Measurements from ENCODE around the gene FOXJ3.

FOXJ3 gene

GRCh38 chr1:42290130-42290529, 44.9 kb downstream of the FOXJ3 start:
- H3K4me1 ChIP-seq (ENCODE audit: control insufficient read depth, insufficient read depth, low read length): no peaks in the 10 kb centered on the region
- TF ChIP-seq OSR2 (tag by site-specific recombination; IDR thresholded peaks at IDR 0.05): 0 out of 2 replicates have a peak, but pooled peaks have one; percentile 22
- TF ChIP-seq ZBTB17 (tag by site-specific recombination; IDR thresholded peaks at IDR 0.05): no peak
- no peak overlapping the region for H3K4me3 ChIP-seq (ENCODE audit: low read depth, low read length)
- no peaks in the 10 kb centered on the region; a peak in 1 of 3 replicates for H3K36me3 ChIP-seq (ENCODE audit: control insufficient read depth in 2 of 2, insufficient read depth in 1 of 2, low read length in 2 of 2)
- H3K9me3 ChIP-seq (ENCODE audit: control insufficient read depth, insufficient read depth, low read depth, low read length): no peaks in the 10 kb centered on the region
- POLR2A ChIA-PET: no interaction called here
- H3K27ac ChIP-seq (ENCODE audit: extremely low read depth, low read depth, low read length): no peak overlapping the region
- CTCF ChIA-PET: interaction anchor here (0.6 to 1.2 kb wide), 2 partner anchors 117 to 472 kb away, joined by 3 read pairs; no protein-coding TSS in a partner anchor

GRCh38 chr1:42288311-42288985, 46.6 kb downstream of the FOXJ3 start:
- POLR2A ChIA-PET: no interaction called here
- H3K36me3 ChIP-seq (ENCODE audit: control insufficient read depth in 2 of 2, insufficient read depth in 1 of 2, low read length in 2 of 2): no peaks in the 10 kb centered on the region; a peak in 1 of 3 replicates

GRCh38 chr1:42282867-42283583, 52.0 kb downstream of the FOXJ3 start:
- H3K27ac ChIP-seq (ENCODE audit: extremely low read depth, low read depth, low read length): no peak overlapping the region
- no peaks in the 10 kb centered on the region for H3K9me3 ChIP-seq (ENCODE audit: control insufficient read depth, insufficient read depth, low read depth, low read length)
- TF ChIP-seq ZNF202 (tag by site-specific recombination; IDR thresholded peaks at IDR 0.05; ENCODE audit: borderline replicate concordance) (no peak), PRDM1 (tag by site-specific recombination; IDR thresholded peaks at IDR 0.05) (peak; percentile 89), ZNF324 (tag by site-specific recombination; IDR thresholded peaks at IDR 0.05) (no peak)
- TF ChIP-seq, protein P1, sequence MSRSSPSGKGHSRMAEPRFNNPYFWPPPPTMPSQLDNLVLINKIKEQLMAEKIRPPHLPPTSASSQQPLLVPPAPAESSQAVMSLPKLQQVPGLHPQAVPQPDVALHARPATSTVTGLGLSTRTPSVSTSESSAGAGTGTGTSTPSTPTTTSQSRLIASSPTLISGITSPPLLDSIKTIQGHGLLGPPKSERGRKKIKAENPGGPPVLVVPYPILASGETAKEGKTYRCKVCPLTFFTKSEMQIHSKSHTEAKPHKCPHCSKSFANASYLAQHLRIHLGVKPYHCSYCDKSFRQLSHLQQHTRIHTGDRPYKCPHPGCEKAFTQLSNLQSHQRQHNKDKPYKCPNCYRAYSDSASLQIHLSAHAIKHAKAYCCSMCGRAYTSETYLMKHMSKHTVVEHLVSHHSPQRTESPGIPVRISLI (tag by site-specific recombination; IDR thresholded peaks at IDR 0.05): no peak
- no peak overlapping the region for H3K4me3 ChIP-seq (ENCODE audit: low read depth, low read length)
- H3K4me1 ChIP-seq (ENCODE audit: control insufficient read depth, insufficient read depth, low read length): no peaks in the 10 kb centered on the region
- peaks cover 0 to 3% of the 10 kb centered on the region in 2 experiments; a peak in 2 of 3 replicates for H3K36me3 ChIP-seq (ENCODE audit: control insufficient read depth in 2 of 2, insufficient read depth in 1 of 2, low read length in 2 of 2)
- ChIA-PET POLR2A (no interaction called here), CTCF (interaction anchor here (1.1 kb wide), 1 partner anchor 17 kb away, joined by 3 read pairs; no protein-coding TSS in a partner anchor)

More at GRCh38 chr1:42288311-42288985, 46.6 kb downstream of the FOXJ3 start:
- H3K4me1 ChIP-seq (ENCODE audit: control insufficient read depth, insufficient read depth, low read length): no peaks in the 10 kb centered on the region
- no peak overlapping the region for H3K4me3 ChIP-seq (ENCODE audit: low read depth, low read length)
- H3K9me3 ChIP-seq (ENCODE audit: control insufficient read depth, insufficient read depth, low read depth, low read length): no peaks in the 10 kb centered on the region
- TF ChIP-seq, protein P2, sequence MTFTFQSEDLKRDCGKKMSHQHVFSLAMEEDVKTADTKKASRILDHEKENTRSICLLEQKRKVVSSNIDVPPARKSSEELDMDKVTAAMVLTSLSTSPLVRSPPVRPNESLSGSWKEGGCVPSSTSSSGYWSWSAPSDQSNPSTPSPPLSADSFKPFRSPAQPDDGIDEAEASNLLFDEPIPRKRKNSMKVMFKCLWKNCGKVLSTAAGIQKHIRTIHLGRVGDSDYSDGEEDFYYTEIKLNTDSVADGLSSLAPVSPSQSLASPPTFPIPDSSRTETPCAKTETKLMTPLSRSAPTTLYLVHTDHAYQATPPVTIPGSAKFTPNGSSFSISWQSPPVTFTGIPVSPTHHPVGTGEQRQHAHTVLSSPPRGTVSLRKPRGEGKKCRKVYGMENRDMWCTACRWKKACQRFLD (tag by site-specific recombination; IDR thresholded peaks at IDR 0.05): no peak
- TF ChIP-seq, protein P3, sequence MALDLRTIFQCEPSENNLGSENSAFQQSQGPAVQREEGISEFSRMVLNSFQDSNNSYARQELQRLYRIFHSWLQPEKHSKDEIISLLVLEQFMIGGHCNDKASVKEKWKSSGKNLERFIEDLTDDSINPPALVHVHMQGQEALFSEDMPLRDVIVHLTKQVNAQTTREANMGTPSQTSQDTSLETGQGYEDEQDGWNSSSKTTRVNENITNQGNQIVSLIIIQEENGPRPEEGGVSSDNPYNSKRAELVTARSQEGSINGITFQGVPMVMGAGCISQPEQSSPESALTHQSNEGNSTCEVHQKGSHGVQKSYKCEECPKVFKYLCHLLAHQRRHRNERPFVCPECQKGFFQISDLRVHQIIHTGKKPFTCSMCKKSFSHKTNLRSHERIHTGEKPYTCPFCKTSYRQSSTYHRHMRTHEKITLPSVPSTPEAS (tag by site-specific recombination; IDR thresholded peaks at IDR 0.05): no peak
- TF ChIP-seq ZNF280C (tag by site-specific recombination; IDR thresholded peaks at IDR 0.05) (no peak), ZNF121 (tag by site-specific recombination; IDR thresholded peaks at IDR 0.05) (no peak), ZNF221 (tag by site-specific recombination; IDR thresholded peaks at IDR 0.05; ENCODE audit: borderline replicate concordance) (no peak)
- TF ChIP-seq, protein P4, sequence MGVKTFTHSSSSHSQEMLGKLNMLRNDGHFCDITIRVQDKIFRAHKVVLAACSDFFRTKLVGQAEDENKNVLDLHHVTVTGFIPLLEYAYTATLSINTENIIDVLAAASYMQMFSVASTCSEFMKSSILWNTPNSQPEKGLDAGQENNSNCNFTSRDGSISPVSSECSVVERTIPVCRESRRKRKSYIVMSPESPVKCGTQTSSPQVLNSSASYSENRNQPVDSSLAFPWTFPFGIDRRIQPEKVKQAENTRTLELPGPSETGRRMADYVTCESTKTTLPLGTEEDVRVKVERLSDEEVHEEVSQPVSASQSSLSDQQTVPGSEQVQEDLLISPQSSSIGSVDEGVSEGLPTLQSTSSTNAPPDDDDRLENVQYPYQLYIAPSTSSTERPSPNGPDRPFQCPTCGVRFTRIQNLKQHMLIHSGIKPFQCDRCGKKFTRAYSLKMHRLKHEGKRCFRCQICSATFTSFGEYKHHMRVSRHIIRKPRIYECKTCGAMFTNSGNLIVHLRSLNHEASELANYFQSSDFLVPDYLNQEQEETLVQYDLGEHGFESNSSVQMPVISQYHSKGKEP (tag by site-specific recombination; IDR thresholded peaks at IDR 0.05): no peak
- CTCF ChIA-PET: interaction anchor here (0.6 kb wide), 1 partner anchor 24 kb away, joined by 3 read pairs; no protein-coding TSS in a partner anchor
- no peak overlapping the region for H3K27ac ChIP-seq (ENCODE audit: extremely low read depth, low read depth, low read length)

All from HEK293 (cell line).